ENCODE results near the gene BCKDK. TPM values are rescaled to one million over a fixed set of nuclear protein-coding genes. Genes with fewer than 3 reads are reported as not detected.
"Not testable (repeated sequence)": the region's sequence is repeated elsewhere in the genome, so short reads cannot be mapped to it uniquely, and the experiment has no call there.

BCKDK gene
- total RNA-seq, 1 donor from 2014 or later: 33.3 TPM

- intact Hi-C loops (cut with DNase I): no loop called here
Measured at GRCh38 chr16:31147574-31147973, 39.4 kb downstream of the BCKDK start.

GRCh38 chr16:31148281-31148728, 40.1 kb downstream of the BCKDK start:
- ATAC-seq: peak; percentile 91
- intact Hi-C loops (cut with DNase I): no loop called here
- H3K36me3 ChIP-seq: no peaks in the 10 kb centered on the region
- no peaks in the 10 kb centered on the region for H3K4me1 ChIP-seq
- peak; percentile 92 for DNase-seq
- no peak overlapping the region for H3K27ac ChIP-seq
- H3K9me3 ChIP-seq: no peaks in the 10 kb centered on the region
- H3K27me3 ChIP-seq: peaks cover 8% of the 10 kb centered on the region
- no peak for TF ChIP-seq CTCF (IDR thresholded peaks at IDR 0.05)
- H3K4me3 ChIP-seq: no peak overlapping the region

More at GRCh38 chr16:31147574-31147973, 39.4 kb downstream of the BCKDK start:
- no peak for TF ChIP-seq CTCF (IDR thresholded peaks at IDR 0.05)
- Histone ChIP-seq H3K27ac (no peak overlapping the region), H3K36me3 (no peaks in the 10 kb centered on the region), H3K9me3 (no peaks in the 10 kb centered on the region), H3K4me3 (no peak overlapping the region), H3K4me1 (no peaks in the 10 kb centered on the region), H3K27me3 (peaks cover 8% of the 10 kb centered on the region)
- DNase-seq (no peak), ATAC-seq (no peak)

- peaks cover 11% of the 10 kb centered on the region for H3K27me3 ChIP-seq
- no peak overlapping the region for H3K27ac ChIP-seq
- DNase-seq: no peak
- no peak for ATAC-seq
- no peak overlapping the region for H3K4me3 ChIP-seq
- H3K36me3 ChIP-seq: no peaks in the 10 kb centered on the region
- H3K4me1 ChIP-seq: no peaks in the 10 kb centered on the region
- intact Hi-C loops (cut with DNase I): no loop called here
- TF ChIP-seq CTCF (IDR thresholded peaks at IDR 0.05): no peak
- no peaks in the 10 kb centered on the region for H3K9me3 ChIP-seq
Measured at GRCh38 chr16:31148896-31149295, 40.7 kb downstream of the BCKDK start.

- no peak overlapping the region for H3K4me3 ChIP-seq
- intact Hi-C loops (cut with DNase I): no loop called here
- ATAC-seq: no peak
- H3K27me3 ChIP-seq: peaks cover 11% of the 10 kb centered on the region
- TF ChIP-seq CTCF (IDR thresholded peaks at IDR 0.05): no peak
- no peak overlapping the region for H3K27ac ChIP-seq
- no peaks in the 10 kb centered on the region for H3K9me3 ChIP-seq
- no peak for DNase-seq
- no peaks in the 10 kb centered on the region for H3K4me1 ChIP-seq
- H3K36me3 ChIP-seq: no peaks in the 10 kb centered on the region
Measured at GRCh38 chr16:31149332-31149731, 41.1 kb downstream of the BCKDK start.

- intact Hi-C loops (cut with DNase I): no loop called here
- peaks cover 14% of the 10 kb centered on the region for H3K27me3 ChIP-seq
- no peaks in the 10 kb centered on the region for H3K36me3 ChIP-seq
- no peak within 1 kb of the TSS for H3K27ac ChIP-seq
- no peak for DNase-seq
- H3K9me3 ChIP-seq: no peaks in the 10 kb centered on the region
- ATAC-seq: peak; percentile 1
- no peaks in the 10 kb centered on the region for H3K4me1 ChIP-seq
- no peak within 1 kb of the TSS for H3K4me3 ChIP-seq
- TF ChIP-seq CTCF (IDR thresholded peaks at IDR 0.05): no peak
Measured at GRCh38 chr16:31149894-31150890, 42.0 kb downstream of the BCKDK start, which contains the start of gene PRSS36. Gene PRSS36, minus strand, starts transcription at chr16:31150066. Its CDS starts 31 bp downstream, at chr16:31150035.

DNA sequence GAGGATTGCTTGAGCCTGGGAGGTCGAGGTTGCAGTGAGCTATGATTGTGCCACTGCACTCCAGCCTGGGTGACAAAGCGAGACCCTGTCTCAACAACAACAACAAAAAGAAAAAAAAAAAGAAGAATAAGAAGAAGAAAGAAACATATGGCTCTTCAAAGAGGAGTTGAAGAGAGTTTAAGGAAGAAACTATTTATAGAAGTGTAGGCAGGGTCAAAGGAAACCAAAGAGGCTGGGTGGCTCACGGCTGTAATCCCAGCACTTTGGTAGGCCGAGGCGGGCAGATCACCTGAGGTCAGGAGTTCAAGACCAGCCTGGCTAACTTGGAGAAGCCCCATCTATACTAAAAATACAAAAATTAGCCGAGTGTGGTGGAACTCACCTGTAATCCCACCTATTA, 42.8 kb downstream of the BCKDK start:
- DNase-seq; H3K36me3 ChIP-seq; H3K9me3 ChIP-seq; intact Hi-C loops (cut with DNase I); H3K4me3 ChIP-seq; ATAC-seq; H3K27ac ChIP-seq; H3K4me1 ChIP-seq: not testable (repeated sequence)
- peaks cover 18% of the 10 kb centered on the region for H3K27me3 ChIP-seq

All from upper lobe of right lung (tissue), 1 donor.